Naive thymus-derived CD8-positive, alpha-beta T cell (primary cell): ENCODE data around the gene NEDD8. TPM values are rescaled to one million over a fixed set of nuclear protein-coding genes. Genes with fewer than 3 reads are reported as not detected.

ENCODE experiments used
- ATAC-seq, 2 donors: fragments of 150-1000 bp; cut with Tn5 transposase in 1 of 2; sonication (Bioruptor Pico), chemical (Tn5 transposase) in 1 of 2; 1 replicate in 1 of 2; 2 replicates in 1 of 2; pipeline ENCODE4 v1.10.0; 2021; ENCODE audit warnings: mild to moderate bottlenecking in 2 of 2, moderate library complexity in 2 of 2
- POLR2A ChIA-PET: fragments of 350-600 bp; sonication (Branson Sonifier 250); formaldehyde crosslinking; loops from one replicate; lab custom pipeline; 2021; ENCODE audit warnings: antibody characterized with exemption; lab: Charles Lee
- DNase-seq, 10 donors: peaks; one replicate each; pipeline versions ENCODE4 v3.0.0 to v3.0.0-alpha.2; 2020 to 2022
- H3K27ac Mint-ChIP-seq, 10 donors: one replicate each; pipeline ENCODE4 v1.8.0; 2020 to 2022; ENCODE audit warnings: mild to moderate bottlenecking in 10 of 10, mixed read lengths in 10 of 10, moderate library complexity in 4 of 10, inconsistent platforms in 1 of 10
- H3K27me3 Mint-ChIP-seq, 5 donors: one replicate each; pipeline ENCODE4 v1.8.0; 2021 to 2022; ENCODE audit warnings: mixed read lengths in 5 of 5
- H3K36me3 Mint-ChIP-seq, 3 donors: one replicate each; pipeline ENCODE4 v1.8.0; 2020 to 2022; ENCODE audit warnings: mixed read lengths in 3 of 3, mild to moderate bottlenecking in 2 of 3, inconsistent platforms in 1 of 3
- H3K4me1 Mint-ChIP-seq, 4 donors: one replicate each; pipeline ENCODE4 v1.8.0; 2021 to 2022; ENCODE audit warnings: mixed read lengths in 4 of 4
- H3K4me3 Mint-ChIP-seq, 10 donors: one replicate each; pipeline ENCODE4 v1.8.0; 2020 to 2022; ENCODE audit warnings: mild to moderate bottlenecking in 10 of 10, mixed read lengths in 10 of 10, moderate library complexity in 6 of 10, inconsistent platforms in 1 of 10
- H3K9me3 Mint-ChIP-seq, 9 donors: one replicate each; pipeline ENCODE4 v1.8.0; 2020 to 2022; ENCODE audit warnings: mixed read lengths in 9 of 9, mild to moderate bottlenecking in 3 of 9, inconsistent platforms in 1 of 9, moderate library complexity in 1 of 9
- polyA plus RNA-seq, 3 donors: library from polyadenylated mRNA; unstranded; fragments of 300-500 nt; fragmentation: Illumina TruSeq; gene quantifications; one replicate each; pipeline ENCODE4 v1.2.3, GENCODE V29; 2021
- total RNA-seq, 8 experiments: library from RNA in 2 of 8; stranded (reverse) in 2 of 8; gene quantifications; one replicate each; pipeline ENCODE4 v1.2.3 and lab custom pipeline; 2021 to 2026

The NEDD8 gene
- total and polyA plus RNA-seq, 5 experiments from 2014 or later, result 96.8 to 320 (median 302) TPM

- ATAC-seq (no peak), DNase-seq (no peak)
- Mint-ChIP-seq H3K27me3 (no peaks in the 10 kb centered on the region), H3K9me3 (no peaks in the 10 kb centered on the region), H3K4me1 (peaks cover 31 to 48% (median 42%) of the 10 kb centered on the region in 4 donors), H3K27ac (peak overlapping the region; percentile 92 to 100 (median 98)), H3K36me3 (peaks cover 0 to 18% (median 6%) of the 10 kb centered on the region in 3 donors), H3K4me3 (peak overlapping the region; percentile 78 to 94 (median 90))
- POLR2A ChIA-PET, result interaction anchor here (0.7 to 4.1 kb wide), 26 partner anchors 9 to 986 kb away, joined by 3 to 63 read pairs (median 6); partner anchors contain the start of genes CBLN3, CHMP4A, DCAF11 and DHRS1
These were observed 39.7 kb upstream of the NEDD8 start for GRCh38 chr14:24271834-24272263.

DNA sequence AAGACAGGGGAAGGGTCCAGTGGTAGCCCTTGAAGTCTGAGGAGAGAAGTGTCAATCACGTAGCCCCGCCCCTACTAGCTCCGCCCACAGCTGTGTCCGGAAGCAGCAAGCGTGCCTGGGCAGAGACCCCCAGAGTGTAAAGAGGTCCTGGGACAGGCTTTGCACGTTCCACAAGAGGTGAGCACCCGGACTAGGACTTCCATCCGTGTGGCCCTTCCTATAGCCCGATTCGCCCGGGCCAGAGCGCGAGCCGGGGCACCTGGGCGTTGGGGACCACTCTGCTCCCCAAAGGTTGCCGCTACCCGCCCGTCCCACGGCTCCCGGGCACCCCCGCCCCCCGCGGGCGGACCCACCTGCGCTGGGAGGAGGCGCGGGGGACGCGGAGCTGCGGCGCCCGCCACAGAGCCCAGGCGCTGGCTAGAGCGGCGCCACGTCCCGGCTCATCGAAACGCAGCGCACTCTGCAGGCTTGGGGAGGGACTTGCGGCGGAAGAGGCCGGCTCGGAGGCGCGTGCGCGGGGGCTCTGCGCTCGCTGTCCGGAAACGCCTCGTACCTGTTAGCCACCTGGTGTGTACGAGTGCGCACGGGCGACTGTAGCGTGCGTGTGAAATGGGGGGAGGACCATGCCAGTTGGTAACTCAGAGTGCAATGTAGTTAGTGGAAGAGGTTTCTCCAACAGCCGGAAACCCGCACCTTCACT, 39.1 kb upstream of the NEDD8 start, which contains the start of gene RABGGTA:
Gene RABGGTA (minus strand): TSS at position 464 of the 700 bp plus-strand sequence. CDS start 482 bp downstream, outside the sequence.
- POLR2A ChIA-PET, result interaction anchor here (0.6 to 4.1 kb wide), 33 partner anchors 9 to 985 kb away, joined by 3 to 63 read pairs (median 5); partner anchors contain the start of genes CBLN3, CHMP4A, DCAF11 and DHRS1
- H3K9me3 Mint-ChIP-seq, result no peaks in the 10 kb centered on the region
- H3K4me1 Mint-ChIP-seq, result peaks cover 31 to 45% (median 41%) of the 10 kb centered on the region in 4 donors
- peak; percentile 87 to 98 (median 94) for DNase-seq
- H3K4me3 Mint-ChIP-seq, result peak within 1 kb of the TSS; percentile 78 to 94 (median 92)
- H3K27me3 Mint-ChIP-seq, result no peaks in the 10 kb centered on the region
- H3K36me3 Mint-ChIP-seq, result peaks cover 0 to 24% (median 10%) of the 10 kb centered on the region in 3 donors
- peak within 1 kb of the TSS; percentile 92 to 100 (median 99) for H3K27ac Mint-ChIP-seq
- peak; percentile 86 to 91 for ATAC-seq

DNA sequence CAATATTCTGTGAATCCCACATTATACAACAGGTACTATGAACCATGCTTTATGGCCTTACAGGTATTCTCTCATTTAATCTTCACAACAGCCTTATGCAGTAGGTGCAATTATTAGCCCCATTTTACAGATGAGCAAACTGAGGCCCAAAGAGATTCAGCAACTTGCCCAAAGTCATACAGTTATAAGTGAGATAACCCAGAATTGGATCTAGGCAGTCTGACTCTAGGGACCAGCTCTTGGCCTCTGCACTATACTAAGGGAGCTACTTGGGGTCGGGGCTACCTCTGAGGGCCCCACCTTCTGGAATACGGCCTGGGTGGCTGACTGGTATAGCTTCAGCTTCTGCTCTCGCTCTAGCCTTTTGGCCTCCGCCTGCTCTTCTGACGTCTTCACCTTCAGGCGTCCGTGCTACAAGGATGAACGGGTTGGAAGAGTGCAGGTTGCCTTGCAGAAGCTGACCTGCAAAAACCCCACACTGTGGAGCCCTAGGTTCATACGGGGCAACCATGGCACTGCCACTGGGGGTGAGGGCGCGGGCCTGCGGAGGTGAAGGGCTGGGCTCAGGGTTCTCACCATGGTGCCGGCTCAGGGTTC, 38.5 kb upstream of the NEDD8 start:
- POLR2A ChIA-PET, result interaction anchor here (0.6 to 4.1 kb wide), 29 partner anchors 9 to 984 kb away, joined by 3 to 63 read pairs (median 5); partner anchors contain the start of genes CBLN3, CHMP4A, DCAF11 and DHRS1
- peaks cover 31 to 45% (median 41%) of the 10 kb centered on the region in 4 donors for H3K4me1 Mint-ChIP-seq

GRCh38 chr14:24269910-24270536, 37.9 kb upstream of the NEDD8 start:
- Mint-ChIP-seq H3K36me3 (peaks cover 0 to 36% (median 10%) of the 10 kb centered on the region in 3 donors), H3K27me3 (no peaks in the 10 kb centered on the region), H3K4me1 (peaks cover 31 to 45% (median 38%) of the 10 kb centered on the region in 4 donors), H3K27ac (peak overlapping the region; percentile 8 to 100 (median 98)), H3K4me3 (peak overlapping the region; percentile 78 to 94 (median 92)), H3K9me3 (no peaks in the 10 kb centered on the region)
- DNase-seq, result no peak
- no peak for ATAC-seq
- POLR2A ChIA-PET, result interaction anchor here (0.8 to 4.1 kb wide), 17 partner anchors 10 to 188 kb away, joined by 3 to 63 read pairs (median 7); partner anchors contain the start of genes CBLN3, CHMP4A, DCAF11 and DHRS1

More for the DNA sequence above, 38.5 kb upstream of the NEDD8 start:
- ATAC-seq (no peak), DNase-seq (peak in 1 of 10 donors; percentile 16)
- Mint-ChIP-seq H3K9me3 (no peaks in the 10 kb centered on the region), H3K36me3 (peaks cover 0 to 30% (median 10%) of the 10 kb centered on the region in 3 donors), H3K4me3 (peak overlapping the region; percentile 78 to 94 (median 92)), H3K27ac (peak overlapping the region; percentile 87 to 100 (median 98)), H3K27me3 (no peaks in the 10 kb centered on the region)

DNA sequence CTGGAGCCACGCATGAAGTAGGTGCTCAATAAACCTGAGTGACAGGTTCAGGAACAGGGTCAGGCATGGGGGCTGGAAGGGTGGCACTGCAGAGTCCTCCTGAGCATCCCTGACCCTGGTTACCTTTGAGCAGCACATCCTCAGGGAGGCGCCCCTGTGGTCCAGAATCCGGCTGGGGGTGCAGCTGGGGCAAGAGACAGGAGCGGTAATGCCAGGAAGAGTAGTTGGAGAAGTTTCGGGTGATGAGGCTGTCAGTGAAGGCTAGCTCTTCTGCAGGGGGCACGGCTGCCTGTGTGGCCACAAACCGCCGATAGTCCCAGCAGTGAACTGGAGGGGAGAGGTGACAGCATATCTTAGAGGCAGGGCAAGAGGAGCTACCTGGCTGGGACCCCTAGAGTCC, 37.2 kb upstream of the NEDD8 start:
- Mint-ChIP-seq H3K9me3 (no peaks in the 10 kb centered on the region), H3K27me3 (no peaks in the 10 kb centered on the region), H3K27ac (peak overlapping the region in 3 of 10 donors; percentile 41 to 85 (median 66)), H3K4me1 (peaks cover 31 to 44% (median 37%) of the 10 kb centered on the region in 4 donors), H3K36me3 (peaks cover 0 to 38% (median 10%) of the 10 kb centered on the region in 3 donors), H3K4me3 (peak overlapping the region in 4 of 10 donors; percentile 24 to 32 (median 28))
- ATAC-seq (no peak), DNase-seq (no peak)
- POLR2A ChIA-PET, result interaction anchor here (0.6 to 4.1 kb wide), 6 partner anchors 11 to 56 kb away, joined by 3 to 63 read pairs (median 26); partner anchors contain the start of genes CHMP4A, DHRS1, GMPR2 and MDP1

DNA sequence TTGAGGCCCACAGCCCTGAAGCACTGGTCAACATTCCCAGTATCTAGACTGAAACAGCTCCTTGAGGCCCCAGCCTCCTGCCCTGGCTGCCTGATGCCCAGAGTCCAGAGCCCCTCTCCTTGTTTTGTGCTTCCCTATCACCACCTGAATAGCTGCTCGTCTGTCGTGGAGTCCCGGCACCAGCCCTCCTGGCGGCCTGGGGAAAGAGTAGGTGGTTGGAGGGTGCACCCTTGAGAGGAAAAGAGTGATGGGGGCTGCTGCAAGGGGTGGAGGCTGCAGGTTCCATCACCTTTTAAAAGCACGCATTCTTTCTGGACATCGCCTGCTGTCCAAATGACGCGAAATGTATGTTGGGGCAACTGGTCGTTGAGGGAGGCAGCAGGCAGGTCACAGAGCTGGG, 36.1 kb upstream of the NEDD8 start:
- H3K27ac Mint-ChIP-seq, result peak overlapping the region in 1 of 10 donors; percentile 47
- H3K36me3 Mint-ChIP-seq, result peaks cover 0 to 41% (median 10%) of the 10 kb centered on the region in 3 donors
- H3K27me3 Mint-ChIP-seq, result no peaks in the 10 kb centered on the region
- no peak overlapping the region for H3K4me3 Mint-ChIP-seq
- POLR2A ChIA-PET, result interaction anchor here (4.1 kb wide), 1 partner anchor 54 kb away, joined by 46 read pairs; the partner anchor contains the start of genes CHMP4A and MDP1
- ATAC-seq (no peak), DNase-seq (no peak)
- H3K4me1 Mint-ChIP-seq, result peaks cover 25 to 34% (median 26%) of the 10 kb centered on the region in 4 donors
- no peaks in the 10 kb centered on the region for H3K9me3 Mint-ChIP-seq

- POLR2A ChIA-PET, result no interaction called here
- Mint-ChIP-seq H3K36me3 (peaks cover 0 to 41% (median 10%) of the 10 kb centered on the region in 3 donors), H3K4me3 (peak overlapping the region in 1 of 10 donors; percentile 29), H3K27ac (peak overlapping the region in 4 of 10 donors; percentile 1 to 81 (median 14)), H3K9me3 (no peaks in the 10 kb centered on the region), H3K4me1 (peaks cover 21 to 28% (median 22%) of the 10 kb centered on the region in 4 donors), H3K27me3 (no peaks in the 10 kb centered on the region)
- ATAC-seq, result no peak
- no peak for DNase-seq
These were observed 35.3 kb upstream of the NEDD8 start for GRCh38 chr14:24267516-24267915.

- no peak for DNase-seq
- Mint-ChIP-seq H3K36me3 (peaks cover 0 to 41% (median 10%) of the 10 kb centered on the region in 3 donors), H3K4me1 (peaks cover 12 to 19% (median 13%) of the 10 kb centered on the region in 4 donors), H3K27ac (peak overlapping the region in 5 of 10 donors; percentile 14 to 92 (median 53)), H3K9me3 (no peaks in the 10 kb centered on the region), H3K4me3 (no peak overlapping the region), H3K27me3 (no peaks in the 10 kb centered on the region)
- POLR2A ChIA-PET, result no interaction called here
- ATAC-seq, result no peak
These were observed 34.4 kb upstream of the NEDD8 start for GRCh38 chr14:24266344-24267244.

DNA sequence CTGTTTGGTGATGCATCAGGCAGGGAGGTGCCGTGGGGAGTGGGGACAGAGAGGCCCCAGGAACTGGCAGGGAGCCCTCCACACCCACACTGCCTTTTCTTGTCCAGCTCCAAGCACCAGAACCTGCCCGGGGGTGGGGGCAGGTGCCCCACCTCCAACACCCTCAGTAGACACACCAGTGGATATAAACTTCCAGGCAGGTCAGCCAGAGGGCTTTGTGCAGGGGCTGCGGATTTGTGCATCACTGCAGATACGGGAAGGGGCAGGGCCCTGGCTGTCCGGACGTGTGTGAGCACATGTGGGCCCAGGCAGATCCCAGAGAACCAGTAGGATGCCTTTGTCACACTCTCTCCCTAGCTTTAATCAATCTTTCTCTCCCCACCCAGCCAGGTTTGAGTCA, 32.1 kb upstream of the NEDD8 start:
- ATAC-seq, result no peak
- H3K36me3 Mint-ChIP-seq, result peaks cover 0 to 45% (median 12%) of the 10 kb centered on the region in 3 donors
- H3K4me3 Mint-ChIP-seq, result no peak overlapping the region
- no peaks in the 10 kb centered on the region for H3K9me3 Mint-ChIP-seq
- H3K27me3 Mint-ChIP-seq, result no peaks in the 10 kb centered on the region
- peak overlapping the region in 1 of 10 donors; percentile 33 for H3K27ac Mint-ChIP-seq
- DNase-seq, result no peak
- H3K4me1 Mint-ChIP-seq, result peaks cover 0 to 11% (median 5%) of the 10 kb centered on the region in 4 donors
- POLR2A ChIA-PET, result no interaction called here

DNA sequence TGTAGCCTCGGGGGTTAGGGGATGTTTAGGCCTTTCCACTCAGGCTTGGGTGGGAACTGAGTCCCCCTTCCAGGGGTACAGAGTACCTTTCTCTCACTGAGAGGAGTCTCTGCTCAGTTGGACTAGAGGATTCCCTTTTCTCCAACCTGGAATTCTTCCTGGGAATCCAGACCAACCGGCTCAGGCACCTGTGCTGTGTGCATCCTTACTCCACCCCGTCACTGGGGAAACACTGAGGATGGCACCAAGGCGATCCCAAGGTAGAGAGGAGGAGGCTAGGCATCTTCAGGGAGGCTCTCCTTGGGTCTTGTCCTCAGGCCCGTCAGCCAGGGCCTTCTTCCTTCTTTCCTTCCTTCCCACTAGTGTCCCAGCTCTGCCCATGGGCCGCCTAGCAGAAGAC, 31.7 kb upstream of the NEDD8 start:
- no peak for ATAC-seq
- H3K36me3 Mint-ChIP-seq, result peaks cover 0 to 42% (median 12%) of the 10 kb centered on the region in 3 donors
- no peak for DNase-seq
- H3K27me3 Mint-ChIP-seq, result no peaks in the 10 kb centered on the region
- H3K27ac Mint-ChIP-seq, result peak overlapping the region in 1 of 10 donors; percentile 33
- H3K9me3 Mint-ChIP-seq, result no peaks in the 10 kb centered on the region
- no peak overlapping the region for H3K4me3 Mint-ChIP-seq
- H3K4me1 Mint-ChIP-seq, result peaks cover 0 to 11% (median 4%) of the 10 kb centered on the region in 4 donors
- POLR2A ChIA-PET, result no interaction called here
